ENCODE measurements around the gene CNPY2.
"Not testable (repeated sequence)": the region's sequence is repeated elsewhere in the genome, so short reads cannot be mapped to it uniquely, and the experiment has no call there.

Gene CNPY2

GRCh38 chr12:56333679-56334489, 18.1 kb upstream of the CNPY2 start, which contains the start of gene PAN2:
PAN2 (minus strand) TSS chr12:56334000; CDS start chr12:56333094, 906 bp downstream.
- peak; percentile 90 to 93 for DNase-seq (ENCODE audit: low read depth in 2 of 2)

DNA sequence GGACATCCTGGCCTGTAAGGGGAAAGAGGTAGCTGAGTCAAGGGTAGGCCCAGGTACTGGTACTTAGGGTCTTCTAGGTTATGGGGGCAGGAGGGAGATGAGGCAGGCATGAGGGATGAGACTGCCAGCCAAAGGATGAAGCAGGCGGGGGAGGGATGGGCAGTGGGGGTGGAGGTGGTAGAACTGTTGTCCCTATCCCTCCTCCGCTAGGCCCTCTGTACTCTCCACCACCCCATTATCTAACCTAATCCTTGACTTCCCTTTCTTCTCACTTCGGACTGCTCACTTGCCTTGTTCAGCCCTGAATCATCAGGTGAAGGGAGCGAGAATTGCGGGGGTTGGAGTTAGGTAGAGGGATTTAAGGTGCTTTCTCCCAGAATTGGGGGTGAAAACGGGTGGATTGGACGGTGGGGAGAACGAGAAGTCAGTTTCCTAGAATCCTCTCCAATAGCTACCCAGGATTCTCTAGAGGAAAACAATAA, 17.4 kb upstream of the CNPY2 start:
- DNase-seq (ENCODE audit: low read depth in 2 of 2) = no peak

GRCh38 chr12:56332512-56333196, 16.9 kb upstream of the CNPY2 start:
- DNase-seq (ENCODE audit: low read depth in 2 of 2) = no peak

DNA sequence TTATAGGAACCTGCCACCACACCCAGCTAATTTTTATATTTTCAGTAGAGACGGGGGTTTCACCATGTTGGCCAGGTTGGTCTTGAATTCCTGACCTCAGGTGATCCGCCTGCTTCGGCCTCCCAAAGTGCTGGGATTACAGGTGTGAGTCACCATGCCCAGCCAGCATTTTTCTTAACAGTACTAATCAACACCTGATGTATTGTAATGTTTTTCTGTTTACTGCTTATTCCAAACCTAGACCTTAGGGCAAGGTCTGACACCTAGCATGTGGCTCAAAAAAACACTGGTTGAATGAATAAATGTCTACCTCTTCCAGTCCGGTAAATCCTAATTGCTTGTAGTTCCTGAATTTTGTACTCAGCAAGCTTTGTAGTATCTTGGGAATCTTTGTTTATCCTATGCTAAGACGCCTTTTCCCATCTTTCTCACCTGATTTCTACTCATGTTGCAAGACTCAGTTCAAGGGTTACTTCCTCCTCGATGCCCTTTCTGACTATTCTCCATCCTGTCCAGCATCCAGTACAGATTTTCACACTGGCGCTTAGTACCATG, 15.2 kb upstream of the CNPY2 start:
- no peak for DNase-seq (ENCODE audit: low read depth in 2 of 2)

- no peak for DNase-seq (ENCODE audit: low read depth in 2 of 2)
Observed at GRCh38 chr12:56326533-56326932, 10.7 kb upstream of the CNPY2 start.

GRCh38 chr12:56326126-56326525, 10.3 kb upstream of the CNPY2 start:
- no peak for DNase-seq (ENCODE audit: low read depth in 2 of 2)

GRCh38 chr12:56324206-56324605, 8.4 kb upstream of the CNPY2 start:
- DNase-seq (ENCODE audit: low read depth in 2 of 2) = no peak

DNA sequence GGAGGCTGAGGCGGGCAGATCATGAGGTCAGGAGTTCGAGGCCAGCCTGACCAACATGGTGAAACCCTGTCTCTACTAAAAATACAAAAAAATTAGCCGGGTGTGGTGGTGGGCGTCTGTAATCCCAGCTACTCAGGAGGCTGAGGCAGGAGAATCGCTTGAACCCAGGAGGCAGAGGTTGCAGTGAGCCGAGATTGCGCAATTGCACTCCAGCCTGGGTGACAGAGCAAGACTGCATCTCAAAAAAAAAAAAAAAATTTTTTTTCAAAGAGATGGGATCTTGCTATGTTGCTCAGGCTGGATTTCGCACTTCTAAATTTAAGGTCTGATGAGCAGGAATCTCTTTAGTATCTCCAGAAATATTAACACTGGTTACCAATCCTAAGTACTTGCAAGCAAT, 5.8 kb upstream of the CNPY2 start:
- not testable (repeated sequence) for DNase-seq (ENCODE audit: low read depth in 2 of 2)

DNA sequence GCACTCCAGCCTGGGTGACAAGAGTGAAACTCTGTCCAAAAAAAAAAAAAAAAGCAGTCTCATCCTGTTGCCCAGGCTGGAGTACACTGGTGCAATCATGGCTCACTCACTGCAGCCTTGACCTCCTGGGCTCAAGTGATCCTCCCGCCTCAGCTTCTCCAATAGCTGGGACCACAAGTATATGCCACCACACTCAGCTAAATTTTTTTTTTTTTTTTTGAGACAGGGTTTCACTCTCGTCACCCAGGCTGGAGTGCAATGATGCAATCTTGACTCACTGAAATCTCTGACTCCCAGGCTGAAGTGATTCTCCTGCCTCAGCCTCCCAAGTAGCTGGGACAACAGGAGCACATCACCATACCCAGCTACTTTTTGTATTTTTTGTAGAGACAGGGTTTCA, 5.2 kb upstream of the CNPY2 start:
- DNase-seq (ENCODE audit: low read depth in 2 of 2) = no peak

DNA sequence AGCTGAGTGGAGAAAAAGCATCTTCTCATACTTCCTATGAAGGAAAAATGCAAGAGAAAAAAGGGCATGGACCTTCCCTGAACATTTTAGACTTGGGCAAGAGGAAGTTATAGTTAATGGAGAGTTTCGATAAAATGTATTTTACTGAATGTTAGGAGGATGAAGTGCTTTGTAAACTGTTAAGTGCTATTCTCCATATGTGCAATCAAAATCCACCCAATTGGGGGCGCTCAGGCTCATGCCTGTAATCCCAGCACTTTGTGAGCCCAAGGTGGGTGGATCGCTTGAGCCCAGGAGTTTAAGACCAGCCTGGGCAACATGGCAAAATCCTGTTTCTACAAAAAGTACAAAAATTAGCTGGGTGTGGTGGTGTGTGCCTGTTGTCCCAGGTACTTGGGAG, 1.9 kb upstream of the CNPY2 start:
- DNase-seq (ENCODE audit: low read depth in 2 of 2) = no peak

DNA sequence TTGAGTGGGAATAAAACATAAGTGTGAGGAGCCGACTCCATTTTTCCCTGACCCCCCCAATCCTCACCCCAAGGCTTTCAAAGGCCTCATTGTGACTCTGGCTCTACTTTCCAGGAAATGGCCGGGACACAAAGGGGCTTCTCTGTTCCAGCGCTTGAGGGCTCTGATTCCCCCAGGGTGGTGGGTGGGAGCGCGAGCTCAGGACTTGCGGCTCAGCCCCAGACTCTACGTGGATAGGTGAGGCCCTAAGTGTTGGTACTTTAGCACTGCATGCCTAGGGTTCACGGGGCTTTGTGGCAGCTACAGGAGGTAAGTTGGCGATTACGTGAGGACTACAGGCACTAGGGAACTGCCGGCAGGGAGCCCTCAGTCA, 553 bp downstream of the CNPY2 start:
- DNase-seq (ENCODE audit: low read depth in 2 of 2) = no peak

DNA sequence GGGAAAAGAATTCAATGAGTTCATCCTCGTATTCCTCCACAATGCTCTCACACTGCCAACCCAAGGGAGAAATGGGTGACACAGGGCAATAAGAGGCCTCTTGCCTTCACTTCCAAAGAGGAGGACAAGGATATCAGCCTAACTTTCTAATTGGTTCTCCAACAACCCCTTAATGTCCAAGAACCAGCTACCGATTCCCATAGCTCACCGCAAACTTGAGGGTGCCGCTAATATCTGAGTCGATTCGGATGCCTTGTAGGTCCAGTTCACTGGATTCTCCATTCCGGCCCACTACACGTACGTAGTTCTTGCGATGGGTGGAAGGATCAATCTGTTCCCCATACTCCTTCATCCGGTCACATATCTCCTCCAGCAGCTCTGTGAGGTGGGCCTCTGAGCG, 4.8 kb downstream of the CNPY2 start:
- DNase-seq (ENCODE audit: low read depth in 2 of 2) = no peak

- DNase-seq (ENCODE audit: low read depth in 2 of 2) = no peak
Observed at GRCh38 chr12:56308714-56309113, 7.1 kb downstream of the CNPY2 start.

DNA sequence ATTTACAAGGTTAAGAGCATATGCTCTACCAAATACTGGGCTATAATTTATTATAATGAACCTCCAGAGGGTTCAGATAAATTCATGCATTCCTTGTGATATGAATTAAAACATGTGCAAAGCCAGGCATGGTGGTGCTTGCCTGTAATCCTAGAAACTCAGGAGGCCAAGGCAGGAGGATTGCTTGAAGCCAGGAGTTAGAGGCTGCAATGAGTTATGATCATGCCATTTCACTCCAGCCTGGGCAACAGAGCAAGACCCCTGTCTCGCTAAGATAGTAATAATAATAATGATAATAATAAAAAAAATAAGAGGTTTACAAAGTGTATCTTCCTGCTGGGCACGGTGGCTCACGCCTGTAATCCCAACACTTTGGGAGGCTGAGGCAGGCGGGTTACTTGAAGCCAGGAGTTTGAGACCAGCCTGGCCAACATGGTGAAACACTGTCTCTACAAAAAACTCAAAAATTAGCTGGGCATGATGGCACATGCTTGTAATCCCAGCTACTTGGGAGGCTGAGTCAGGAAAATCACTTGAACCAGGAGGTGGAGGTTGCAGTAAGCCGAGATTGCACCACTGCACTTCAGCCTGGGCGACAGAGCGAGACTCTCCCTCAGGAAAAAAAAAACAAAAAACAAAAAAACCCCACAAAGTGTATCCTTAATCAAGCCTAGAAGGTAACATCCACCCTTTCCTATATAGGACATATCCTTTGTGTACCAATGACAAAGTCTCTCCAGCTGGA, 8.4 kb downstream of the CNPY2 start:
- no peak for DNase-seq (ENCODE audit: low read depth in 2 of 2)

DNA sequence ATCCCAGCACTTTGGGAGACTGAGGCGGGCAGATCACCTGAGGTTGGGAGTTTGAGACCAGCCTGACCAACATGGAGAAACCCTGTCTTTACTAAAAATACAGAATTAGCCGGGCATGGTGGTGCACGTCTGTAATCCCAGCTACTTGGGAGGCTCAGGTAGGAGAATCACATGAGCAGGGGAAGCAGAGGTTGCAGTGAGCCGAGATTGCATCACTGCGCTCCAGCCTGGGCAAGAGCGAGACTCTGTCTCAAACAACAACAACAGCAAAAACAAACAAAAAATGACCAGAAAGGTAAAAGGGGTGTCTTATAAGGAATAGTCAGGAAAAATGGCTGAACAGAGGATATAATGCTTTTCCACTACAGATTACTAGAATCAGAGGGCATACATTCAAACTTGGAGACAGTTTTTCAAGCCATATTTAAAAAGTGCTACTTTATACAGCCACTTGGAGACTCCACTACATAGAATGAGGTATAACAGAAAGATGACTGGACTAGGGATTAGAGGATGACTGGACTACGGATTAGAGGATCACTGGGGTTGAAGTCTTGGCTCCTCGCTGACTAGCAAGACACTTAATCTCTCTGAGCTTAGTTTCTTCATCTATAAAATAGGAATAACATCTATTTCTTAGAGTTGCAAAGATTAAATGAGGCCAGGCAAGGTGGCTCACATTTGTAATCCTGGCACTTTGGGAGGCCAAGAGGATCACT, 10.8 kb downstream of the CNPY2 start:
- DNase-seq (ENCODE audit: low read depth in 2 of 2) = no peak

DNA sequence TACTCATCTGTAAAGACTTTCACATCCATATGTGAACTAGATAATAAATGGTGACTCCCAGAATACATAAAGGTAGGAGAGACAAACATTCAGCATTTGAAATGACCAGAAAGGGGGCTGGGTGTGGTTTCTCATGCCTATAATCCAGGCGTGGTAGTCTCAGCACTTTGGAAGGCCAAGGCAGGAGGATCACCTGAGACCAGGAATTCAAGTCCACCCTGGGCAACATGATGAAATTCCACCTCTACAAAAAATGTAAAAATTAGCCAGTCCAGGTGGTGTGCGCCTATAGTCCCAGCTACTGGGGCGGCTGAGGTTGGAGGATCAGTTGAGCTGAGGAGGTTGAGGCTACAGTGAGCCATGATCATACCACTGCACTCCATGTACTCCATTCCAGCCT, 11.5 kb downstream of the CNPY2 start:
- no peak for DNase-seq (ENCODE audit: low read depth in 2 of 2)

- DNase-seq (ENCODE audit: low read depth in 2 of 2) = no peak
Observed at GRCh38 chr12:56300644-56301464, 14.9 kb downstream of the CNPY2 start.

DNA sequence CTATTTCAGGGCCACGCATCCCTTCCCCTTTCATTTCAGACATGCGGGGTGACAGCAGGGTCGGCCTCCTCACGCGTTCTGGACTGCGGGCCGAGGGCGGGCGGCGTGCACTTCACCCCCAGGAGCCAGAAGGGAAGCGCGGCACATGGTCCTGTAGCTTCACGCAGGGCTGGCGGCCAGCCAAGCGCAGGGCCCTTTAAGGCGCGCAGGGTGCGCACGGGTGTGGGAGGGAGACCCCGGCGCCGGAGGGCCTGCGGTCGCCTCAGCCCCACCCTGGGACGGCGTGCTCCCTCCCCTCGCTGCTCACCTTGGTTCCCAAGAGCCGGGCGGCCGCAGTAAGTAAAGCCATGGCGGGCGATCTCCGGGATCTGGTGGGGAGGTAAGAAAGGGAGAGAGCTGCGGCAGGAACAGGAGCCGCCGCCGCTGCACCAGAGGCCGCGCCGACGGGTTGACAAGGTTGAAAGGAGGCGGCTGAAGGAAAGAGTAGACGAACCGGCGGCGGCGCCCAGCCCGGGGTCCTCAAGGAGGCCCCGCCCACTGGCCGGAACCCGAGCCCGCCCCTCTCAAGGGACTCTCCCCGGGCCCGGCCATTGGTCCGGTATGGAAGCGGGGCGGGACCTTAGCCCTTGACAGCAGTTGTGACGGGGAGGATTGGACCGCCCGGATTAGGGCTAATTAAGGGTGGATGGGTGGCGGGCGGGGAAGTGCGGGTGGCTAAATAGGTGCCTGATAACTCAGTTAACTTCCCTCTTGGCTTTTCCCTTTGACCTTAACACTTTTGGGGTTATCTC, 15.7 kb downstream of the CNPY2 start, which contains the start of gene CS:
Gene CS (minus strand): TSS at position 478 of the 791 bp plus-strand sequence. CDS start 129 bp downstream, at position 349.
- peak; percentile 98 for DNase-seq (ENCODE audit: low read depth in 2 of 2)

- DNase-seq (ENCODE audit: low read depth in 2 of 2) = no peak
Observed at GRCh38 chr12:56299308-56299852, 16.4 kb downstream of the CNPY2 start.
